ENCODE results near the gene WNT10A.

DNA sequence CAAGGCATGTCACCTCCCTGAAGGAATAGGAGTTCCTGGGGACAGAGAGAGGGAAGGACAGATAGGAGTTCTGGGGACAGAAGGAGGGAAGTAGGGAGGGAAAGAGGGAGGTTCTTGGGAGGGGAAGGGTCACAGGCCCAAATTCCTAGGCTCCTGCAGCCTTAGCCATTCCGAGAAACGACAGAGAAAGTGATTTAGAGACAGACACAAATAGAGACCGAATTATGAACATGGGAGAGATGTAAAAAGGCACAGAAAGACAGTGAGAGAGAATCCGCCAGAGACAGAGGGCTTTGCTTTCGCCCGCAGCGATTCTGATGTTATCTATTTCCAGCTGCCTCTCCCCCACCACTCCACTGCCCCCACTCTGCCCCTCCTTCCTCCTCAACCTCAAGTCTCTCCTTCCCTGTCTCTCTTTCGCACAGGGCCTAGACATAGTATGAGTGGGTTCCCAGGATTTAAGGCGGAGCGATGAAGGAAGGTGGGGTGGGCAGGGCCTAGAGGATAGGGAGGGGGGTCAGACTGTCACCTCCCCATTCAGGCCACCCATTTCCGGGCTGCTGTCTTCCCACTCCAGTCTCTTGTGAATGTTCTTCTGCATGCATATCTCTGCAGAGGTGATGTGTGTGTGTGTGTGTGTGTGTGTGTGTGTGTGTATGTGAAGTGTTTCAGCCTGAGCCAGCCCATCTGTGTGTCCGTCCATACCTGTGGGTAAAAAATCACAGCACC, 24.3 kb upstream of the WNT10A start:
- TF ChIP-seq, protein P1, sequence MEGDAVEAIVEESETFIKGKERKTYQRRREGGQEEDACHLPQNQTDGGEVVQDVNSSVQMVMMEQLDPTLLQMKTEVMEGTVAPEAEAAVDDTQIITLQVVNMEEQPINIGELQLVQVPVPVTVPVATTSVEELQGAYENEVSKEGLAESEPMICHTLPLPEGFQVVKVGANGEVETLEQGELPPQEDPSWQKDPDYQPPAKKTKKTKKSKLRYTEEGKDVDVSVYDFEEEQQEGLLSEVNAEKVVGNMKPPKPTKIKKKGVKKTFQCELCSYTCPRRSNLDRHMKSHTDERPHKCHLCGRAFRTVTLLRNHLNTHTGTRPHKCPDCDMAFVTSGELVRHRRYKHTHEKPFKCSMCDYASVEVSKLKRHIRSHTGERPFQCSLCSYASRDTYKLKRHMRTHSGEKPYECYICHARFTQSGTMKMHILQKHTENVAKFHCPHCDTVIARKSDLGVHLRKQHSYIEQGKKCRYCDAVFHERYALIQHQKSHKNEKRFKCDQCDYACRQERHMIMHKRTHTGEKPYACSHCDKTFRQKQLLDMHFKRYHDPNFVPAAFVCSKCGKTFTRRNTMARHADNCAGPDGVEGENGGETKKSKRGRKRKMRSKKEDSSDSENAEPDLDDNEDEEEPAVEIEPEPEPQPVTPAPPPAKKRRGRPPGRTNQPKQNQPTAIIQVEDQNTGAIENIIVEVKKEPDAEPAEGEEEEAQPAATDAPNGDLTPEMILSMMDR (conservative IDR thresholded peaks at IDR 0.05; ENCODE audit: low read length), result no peak
- TF ChIP-seq EZH2phosphoT487 (IDR thresholded peaks at IDR 0.05; ENCODE audit: borderline replicate concordance), result no peak
